ENCODE measurements around the gene CADM1. TPM values are rescaled to one million over a fixed set of nuclear protein-coding genes. Genes with fewer than 3 reads are reported as not detected.

The CADM1 gene
- total and polyA plus RNA-seq, 2 donors (not counting 1 experiment from before 2014, with no cell fraction given), result 15.4 to 86.0 TPM

GRCh38 chr11:115267871-115268270 lies 236.3 kb downstream of the CADM1 start:
- H4K20me1 ChIP-seq (ENCODE audit: control insufficient read depth, extremely low read depth, insufficient read depth, low read length), result no peaks in the 10 kb centered on the region
- no peaks in the 10 kb centered on the region for H3K4me1 ChIP-seq (ENCODE audit: control insufficient read depth, extremely low read depth, insufficient read depth, low read length)
- no peak overlapping the region for H3K4me3 ChIP-seq (replicated peaks in 1 of 4; ENCODE audit: control extremely low read depth in 1 of 4, insufficient read depth in 1 of 4, low read depth in 3 of 4, low read length in 4 of 4)
- DNase-seq (ENCODE audit: low read depth in 2 of 2), result peak in 1 of 2 donors; percentile 85
- no peaks in the 10 kb centered on the region for H3K36me3 ChIP-seq (ENCODE audit: control insufficient read depth, insufficient read depth, low read length)
- H2AFZ ChIP-seq (ENCODE audit: low read length), result no peak overlapping the region
- no peaks in the 10 kb centered on the region for H3K27me3 ChIP-seq (ENCODE audit: control insufficient read depth, insufficient read depth, low read length)
- H3K79me2 ChIP-seq (ENCODE audit: control insufficient read depth, insufficient read depth, low read length), result no peaks in the 10 kb centered on the region
- no peak overlapping the region for H3K4me2 ChIP-seq (ENCODE audit: extremely low read depth, insufficient read depth, low read length)
- no peak for TF ChIP-seq EZH2 (IDR thresholded peaks at IDR 0.05; ENCODE audit: low read length, missing control alignments)
- no peak for TF ChIP-seq CTCF (conservative IDR thresholded peaks at IDR 0.05 in 1 of 2, IDR thresholded peaks at IDR 0.05 in 1 of 2; ENCODE audit: low read depth in 1 of 2, low read length in 2 of 2)
- H3K27ac ChIP-seq (ENCODE audit: insufficient read depth, low read length), result no peak overlapping the region
- no peak overlapping the region for H3K9ac ChIP-seq (ENCODE audit: insufficient read depth, low read length)
- H3K9me3 ChIP-seq (ENCODE audit: control insufficient read depth, insufficient read depth, low read depth, low read length), result no peaks in the 10 kb centered on the region

- no peaks in the 10 kb centered on the region for H3K9me3 ChIP-seq (ENCODE audit: control insufficient read depth, insufficient read depth, low read depth, low read length)
- H3K79me2 ChIP-seq (ENCODE audit: control insufficient read depth, insufficient read depth, low read length), result no peaks in the 10 kb centered on the region
- H3K4me2 ChIP-seq (ENCODE audit: extremely low read depth, insufficient read depth, low read length), result no peak overlapping the region
- no peaks in the 10 kb centered on the region for H4K20me1 ChIP-seq (ENCODE audit: control insufficient read depth, extremely low read depth, insufficient read depth, low read length)
- DNase-seq (ENCODE audit: low read depth in 2 of 2), result no peak
- no peak overlapping the region for H3K27ac ChIP-seq (ENCODE audit: insufficient read depth, low read length)
- no peak overlapping the region for H3K4me3 ChIP-seq (replicated peaks in 1 of 4; ENCODE audit: control extremely low read depth in 1 of 4, insufficient read depth in 1 of 4, low read depth in 3 of 4, low read length in 4 of 4)
- TF ChIP-seq EZH2 (IDR thresholded peaks at IDR 0.05; ENCODE audit: low read length, missing control alignments) (no peak), CTCF (conservative IDR thresholded peaks at IDR 0.05 in 1 of 2, IDR thresholded peaks at IDR 0.05 in 1 of 2; ENCODE audit: low read depth in 1 of 2, low read length in 2 of 2) (no peak)
- no peaks in the 10 kb centered on the region for H3K36me3 ChIP-seq (ENCODE audit: control insufficient read depth, insufficient read depth, low read length)
- H3K27me3 ChIP-seq (ENCODE audit: control insufficient read depth, insufficient read depth, low read length), result no peaks in the 10 kb centered on the region
- H2AFZ ChIP-seq (ENCODE audit: low read length), result no peak overlapping the region
- H3K4me1 ChIP-seq (ENCODE audit: control insufficient read depth, extremely low read depth, insufficient read depth, low read length), result no peaks in the 10 kb centered on the region
- no peak overlapping the region for H3K9ac ChIP-seq (ENCODE audit: insufficient read depth, low read length)
These were observed 236.9 kb downstream of the CADM1 start for GRCh38 chr11:115267238-115267781.

DNA sequence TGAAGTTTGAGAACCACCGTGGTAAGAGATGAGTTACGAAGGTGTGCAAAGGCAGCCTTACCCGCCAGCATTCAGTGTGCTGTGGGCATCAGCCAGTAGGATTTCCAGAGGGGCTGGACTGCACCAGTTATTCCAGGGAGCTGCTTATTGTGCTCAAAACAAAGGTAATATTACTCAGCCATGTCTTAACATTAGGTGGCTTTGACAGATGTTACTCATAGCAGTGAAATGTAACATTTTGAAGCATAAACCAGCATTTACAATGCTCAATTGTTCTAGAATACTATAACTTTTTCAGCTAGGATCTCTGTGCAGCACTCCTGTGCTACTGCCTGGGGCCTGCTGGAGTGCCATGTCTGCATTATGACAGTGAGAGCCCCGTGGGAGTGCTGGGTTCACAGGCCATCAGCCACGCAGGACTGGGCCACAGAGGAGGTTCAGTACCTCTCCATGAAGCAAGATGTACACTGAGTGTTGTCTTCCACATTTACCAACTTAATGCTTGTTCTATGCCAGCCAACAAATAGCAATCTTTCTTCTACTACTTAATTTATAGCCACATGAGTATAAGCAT lies 238.1 kb downstream of the CADM1 start:
- DNase-seq (ENCODE audit: low read depth in 2 of 2), result no peak
- Histone ChIP-seq H2AFZ (ENCODE audit: low read length) (no peak overlapping the region), H3K4me1 (ENCODE audit: control insufficient read depth, extremely low read depth, insufficient read depth, low read length) (no peaks in the 10 kb centered on the region), H3K36me3 (ENCODE audit: control insufficient read depth, insufficient read depth, low read length) (no peaks in the 10 kb centered on the region), H3K79me2 (ENCODE audit: control insufficient read depth, insufficient read depth, low read length) (no peaks in the 10 kb centered on the region), H3K9me3 (ENCODE audit: control insufficient read depth, insufficient read depth, low read depth, low read length) (no peaks in the 10 kb centered on the region), H3K4me2 (ENCODE audit: extremely low read depth, insufficient read depth, low read length) (no peak overlapping the region), H3K9ac (ENCODE audit: insufficient read depth, low read length) (no peak overlapping the region), H3K27ac (ENCODE audit: insufficient read depth, low read length) (no peak overlapping the region), H3K4me3 (replicated peaks in 1 of 4; ENCODE audit: control extremely low read depth in 1 of 4, insufficient read depth in 1 of 4, low read depth in 3 of 4, low read length in 4 of 4) (no peak overlapping the region), H3K27me3 (ENCODE audit: control insufficient read depth, insufficient read depth, low read length) (no peaks in the 10 kb centered on the region), H4K20me1 (ENCODE audit: control insufficient read depth, extremely low read depth, insufficient read depth, low read length) (no peaks in the 10 kb centered on the region)
- TF ChIP-seq EZH2 (IDR thresholded peaks at IDR 0.05; ENCODE audit: low read length, missing control alignments), result no peak
- no peak for TF ChIP-seq CTCF (conservative IDR thresholded peaks at IDR 0.05 in 1 of 2, IDR thresholded peaks at IDR 0.05 in 1 of 2; ENCODE audit: low read depth in 1 of 2, low read length in 2 of 2)
